Prostate gland (tissue), 2 donors: ENCODE results near the gene RASSF5.

Experiments used
- POLR2A ChIP-seq: fragments of 450-650 bp; IDR thresholded peaks from one replicate; pipeline ENCODE4 v1.6.1; 2016; ENCODE audit warnings: antibody characterized with exemption, mild to moderate bottlenecking
- POLR2AphosphoS5 ChIP-seq: sonication (generic); formaldehyde crosslinking; IDR thresholded peaks from one replicate; pipeline ENCODE4 v1.6.1; 2017; ENCODE audit warnings: antibody characterized with exemption
- TF ChIP-seq, protein P1 (sequence below), 4 experiments: fragments of 200-600 bp in 2 of 4; fragments of 450-650 bp in 2 of 4; sonication (generic) in 2 of 4; IDR thresholded peaks; 1 replicate in 3 of 4; 2 replicates in 1 of 4; pipeline ENCODE4 v1.5.1; 2016 to 2019; ENCODE audit warnings: antibody characterized with exemption in 4 of 4, mild to moderate bottlenecking in 2 of 4, moderate library complexity in 2 of 4

DNA sequence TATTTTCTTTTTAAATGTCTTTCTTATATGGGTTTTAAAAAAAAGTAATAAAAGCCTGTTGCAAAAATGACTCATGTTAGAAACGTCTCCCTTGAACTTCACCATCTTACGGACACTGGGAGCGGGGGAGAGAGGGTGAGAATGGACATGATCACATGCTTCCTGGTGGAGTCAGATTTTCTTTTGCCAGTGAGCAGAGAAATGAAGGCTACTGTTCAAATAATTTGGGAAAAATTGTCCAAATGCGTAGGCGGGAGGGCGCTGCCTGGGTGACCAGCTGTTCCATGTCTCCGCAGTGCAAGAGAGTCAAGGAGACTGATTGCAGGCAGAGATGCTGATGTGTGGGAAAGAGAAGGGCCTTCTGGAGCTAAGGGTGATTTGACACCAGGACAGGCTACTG is 81.9 kb downstream of the RASSF5 start:
- TF ChIP-seq, protein P1, sequence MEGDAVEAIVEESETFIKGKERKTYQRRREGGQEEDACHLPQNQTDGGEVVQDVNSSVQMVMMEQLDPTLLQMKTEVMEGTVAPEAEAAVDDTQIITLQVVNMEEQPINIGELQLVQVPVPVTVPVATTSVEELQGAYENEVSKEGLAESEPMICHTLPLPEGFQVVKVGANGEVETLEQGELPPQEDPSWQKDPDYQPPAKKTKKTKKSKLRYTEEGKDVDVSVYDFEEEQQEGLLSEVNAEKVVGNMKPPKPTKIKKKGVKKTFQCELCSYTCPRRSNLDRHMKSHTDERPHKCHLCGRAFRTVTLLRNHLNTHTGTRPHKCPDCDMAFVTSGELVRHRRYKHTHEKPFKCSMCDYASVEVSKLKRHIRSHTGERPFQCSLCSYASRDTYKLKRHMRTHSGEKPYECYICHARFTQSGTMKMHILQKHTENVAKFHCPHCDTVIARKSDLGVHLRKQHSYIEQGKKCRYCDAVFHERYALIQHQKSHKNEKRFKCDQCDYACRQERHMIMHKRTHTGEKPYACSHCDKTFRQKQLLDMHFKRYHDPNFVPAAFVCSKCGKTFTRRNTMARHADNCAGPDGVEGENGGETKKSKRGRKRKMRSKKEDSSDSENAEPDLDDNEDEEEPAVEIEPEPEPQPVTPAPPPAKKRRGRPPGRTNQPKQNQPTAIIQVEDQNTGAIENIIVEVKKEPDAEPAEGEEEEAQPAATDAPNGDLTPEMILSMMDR (IDR thresholded peaks at IDR 0.05), result no peak
- TF ChIP-seq POLR2AphosphoS5, result no peak
- no peak for TF ChIP-seq POLR2A
